ENCODE results near the gene ZNF672. TPM values are rescaled to one million over a fixed set of nuclear protein-coding genes. Genes with fewer than 3 reads are reported as not detected.

ZNF672 gene
- polyA plus RNA-seq, 1 of the 3 experiments (the other 2 are of a cell fraction): 14.2 TPM

GRCh38 chr1:248838357-248839167 lies 538 bp downstream of the ZNF672 start:
- Histone ChIP-seq H3K4me1 (ENCODE audit: control insufficient read depth in 1 of 2, insufficient read depth in 2 of 2, low read depth in 1 of 2, low read length in 1 of 2) (peaks cover 9 to 12% of the 10 kb centered on the region in 2 experiments; a peak in 3 of 4 replicates), H3K79me2 (ENCODE audit: insufficient read depth) (peaks cover 45% of the 10 kb centered on the region), H3K9me3 (no peaks in the 10 kb centered on the region), H3K27me3 (ENCODE audit: insufficient read depth) (no peaks in the 10 kb centered on the region), H3K9me2 (no peaks in the 10 kb centered on the region), H3K4me3 (ENCODE audit: low read depth in 2 of 2, low read length in 1 of 2) (peak overlapping the region; percentile 76 to 85), H3K9ac (peak overlapping the region; percentile 96), H2AFZ (ENCODE audit: low read depth) (peak overlapping the region; percentile 78; the same call in 1 of the 2 replicates), H3K36me3 (replicated peaks in 1 of 2; ENCODE audit: control insufficient read depth in 1 of 2, insufficient read depth in 2 of 2, low read length in 1 of 2) (peaks cover 1 to 3% of the 10 kb centered on the region in 2 experiments), H4K20me1 (ENCODE audit: insufficient read depth) (no peaks in the 10 kb centered on the region), H3F3A (replicated peaks; ENCODE audit: insufficient read depth) (peaks cover 7% of the 10 kb centered on the region), H3K27ac (ENCODE audit: low read depth in 2 of 2, low read length in 1 of 2) (peak overlapping the region; percentile 96 to 98), H3K4me2 (peak overlapping the region; percentile 82)
- WGBS (ENCODE audit: low lambda C conversion rate): 2% methylated on average over 32 of the region's 82 CpGs
- POLR2A ChIA-PET: interaction anchor here (0.7 to 2.9 kb wide), 8 partner anchors 9 to 35 kb away, joined by 3 to 23 read pairs (median 4); partner anchors contain the start of genes SH3BP5L and ZNF692
- DNase-seq: peak; percentile 85
- CTCF ChIA-PET: interaction anchor here (0.8 to 3.8 kb wide), 7 partner anchors 11 to 87 kb away, joined by 3 to 28 read pairs (median 4); partner anchors contain the start of genes SH3BP5L and ZNF692
- TF ChIP-seq RCOR1 (IDR thresholded peaks at IDR 0.05; ENCODE audit: low read length) (no peak), GATA2 (CRISPR knock-in tag; IDR thresholded peaks at IDR 0.05) (no peak), TCF12 (IDR thresholded peaks at IDR 0.05) (no peak), PBX3 (IDR thresholded peaks at IDR 0.05) (no peak; the same call in 1 of the 2 replicates), CHD2 (IDR thresholded peaks at IDR 0.05; ENCODE audit: low read length, partially characterized antibody) (no peak), RXRA (IDR thresholded peaks at IDR 0.05; ENCODE audit: borderline replicate concordance, low read depth) (no peak), IRF3 (IDR thresholded peaks at IDR 0.05; ENCODE audit: low read depth, low read length) (no peak; the same call in 1 of the 2 replicates), RAD21 (IDR thresholded peaks at IDR 0.05; ENCODE audit: low read length) (no peak), FOXM1 (IDR thresholded peaks at IDR 0.05; ENCODE audit: low read depth) (no peak; the same call in 1 of the 2 replicates), TAF1 (IDR thresholded peaks at IDR 0.05; ENCODE audit: borderline replicate concordance, low read depth, low read length) (peak; percentile 79; the same call in 1 of the 2 replicates), MXI1 (IDR thresholded peaks at IDR 0.05; ENCODE audit: low read depth, low read length) (peak; percentile 61; the same call in 1 of the 2 replicates), RFX5 (IDR thresholded peaks at IDR 0.05; ENCODE audit: low read length) (peak; percentile 98), GABPA (IDR thresholded peaks at IDR 0.05; ENCODE audit: low read depth) (no peak), SMC3 (IDR thresholded peaks at IDR 0.05; ENCODE audit: low read depth, low read length) (no peak), JUND (IDR thresholded peaks at IDR 0.05) (no peak), USF2 (IDR thresholded peaks at IDR 0.05; ENCODE audit: borderline replicate concordance, low read depth, low read length) (no peak), USF1 (IDR thresholded peaks at IDR 0.05; ENCODE audit: borderline replicate concordance, low read depth) (no peak), NRF1 (IDR thresholded peaks at IDR 0.05; ENCODE audit: low read depth, low read length) (no peak), TEAD4 (IDR thresholded peaks at IDR 0.05; ENCODE audit: borderline replicate concordance, insufficient read depth) (no peak), FOXJ3 (CRISPR knock-in tag; IDR thresholded peaks at IDR 0.05) (no peak), POLR2AphosphoS5 (IDR thresholded peaks at IDR 0.05; ENCODE audit: low read depth, low read length) (0 out of 2 replicates have a peak, but pooled peaks have one; percentile 54), EP300 (IDR thresholded peaks at IDR 0.05; ENCODE audit: borderline replicate concordance in 1 of 2, low read depth in 1 of 2, low read length in 1 of 2) (no peak), SIN3A (IDR thresholded peaks at IDR 0.05; ENCODE audit: borderline replicate concordance, low read depth, low read length) (no peak)
- TF ChIP-seq, protein P1, sequence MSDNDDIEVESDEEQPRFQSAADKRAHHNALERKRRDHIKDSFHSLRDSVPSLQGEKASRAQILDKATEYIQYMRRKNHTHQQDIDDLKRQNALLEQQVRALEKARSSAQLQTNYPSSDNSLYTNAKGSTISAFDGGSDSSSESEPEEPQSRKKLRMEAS (IDR thresholded peaks at IDR 0.05; ENCODE audit: low read depth): no peak; the same call in 1 of the 2 replicates
- TF ChIP-seq, protein P2, sequence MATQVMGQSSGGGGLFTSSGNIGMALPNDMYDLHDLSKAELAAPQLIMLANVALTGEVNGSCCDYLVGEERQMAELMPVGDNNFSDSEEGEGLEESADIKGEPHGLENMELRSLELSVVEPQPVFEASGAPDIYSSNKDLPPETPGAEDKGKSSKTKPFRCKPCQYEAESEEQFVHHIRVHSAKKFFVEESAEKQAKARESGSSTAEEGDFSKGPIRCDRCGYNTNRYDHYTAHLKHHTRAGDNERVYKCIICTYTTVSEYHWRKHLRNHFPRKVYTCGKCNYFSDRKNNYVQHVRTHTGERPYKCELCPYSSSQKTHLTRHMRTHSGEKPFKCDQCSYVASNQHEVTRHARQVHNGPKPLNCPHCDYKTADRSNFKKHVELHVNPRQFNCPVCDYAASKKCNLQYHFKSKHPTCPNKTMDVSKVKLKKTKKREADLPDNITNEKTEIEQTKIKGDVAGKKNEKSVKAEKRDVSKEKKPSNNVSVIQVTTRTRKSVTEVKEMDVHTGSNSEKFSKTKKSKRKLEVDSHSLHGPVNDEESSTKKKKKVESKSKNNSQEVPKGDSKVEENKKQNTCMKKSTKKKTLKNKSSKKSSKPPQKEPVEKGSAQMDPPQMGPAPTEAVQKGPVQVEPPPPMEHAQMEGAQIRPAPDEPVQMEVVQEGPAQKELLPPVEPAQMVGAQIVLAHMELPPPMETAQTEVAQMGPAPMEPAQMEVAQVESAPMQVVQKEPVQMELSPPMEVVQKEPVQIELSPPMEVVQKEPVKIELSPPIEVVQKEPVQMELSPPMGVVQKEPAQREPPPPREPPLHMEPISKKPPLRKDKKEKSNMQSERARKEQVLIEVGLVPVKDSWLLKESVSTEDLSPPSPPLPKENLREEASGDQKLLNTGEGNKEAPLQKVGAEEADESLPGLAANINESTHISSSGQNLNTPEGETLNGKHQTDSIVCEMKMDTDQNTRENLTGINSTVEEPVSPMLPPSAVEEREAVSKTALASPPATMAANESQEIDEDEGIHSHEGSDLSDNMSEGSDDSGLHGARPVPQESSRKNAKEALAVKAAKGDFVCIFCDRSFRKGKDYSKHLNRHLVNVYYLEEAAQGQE (IDR thresholded peaks at IDR 0.05; ENCODE audit: low read depth, low read length): 0 out of 2 replicates have a peak, but pooled peaks have one; percentile 5

Measured in SK-N-SH (cell line).